Lower lobe of right lung (tissue), 2 donors: Measurements from ENCODE around the gene ZYG11B. TPM values are rescaled to one million over a fixed set of nuclear protein-coding genes. Genes with fewer than 3 reads are reported as not detected.
"Not testable (repeated sequence)": the region's sequence is repeated elsewhere in the genome, so short reads cannot be mapped to it uniquely, and the experiment has no call there.

Experiments used
- ATAC-seq, 2 donors: fragments of 200-7000 bp; cut with Tn5 transposase; one replicate each; pipeline ENCODE4 v1.9.1; 2020 to 2022; ENCODE audit warnings: mild to moderate bottlenecking in 2 of 2, moderate library complexity in 2 of 2
- DNase-seq: peaks from one replicate; pipeline ENCODE4 v3.0.0-alpha.2; 2020
- H3K27ac ChIP-seq: fragments of 200-600 bp; one replicate; pipeline ENCODE4 v1.8.0; 2022
- H3K27me3 ChIP-seq: fragments of 200-600 bp; one replicate; pipeline ENCODE4 v1.8.0; 2022; ENCODE audit warnings: low read depth
- H3K36me3 ChIP-seq: fragments of 200-600 bp; one replicate; pipeline ENCODE4 v1.8.0; 2022; ENCODE audit warnings: mild to moderate bottlenecking
- H3K4me1 ChIP-seq: fragments of 200-600 bp; one replicate; pipeline ENCODE4 v1.8.0; 2022
- H3K4me3 ChIP-seq: fragments of 200-600 bp; one replicate; pipeline ENCODE4 v1.8.0; 2022; ENCODE audit warnings: mild to moderate bottlenecking
- H3K9me3 ChIP-seq: fragments of 200-600 bp; one replicate; pipeline ENCODE4 v1.8.0; 2022
- intact Hi-C: fragments of 100-400 bp; cut with DNase I; formaldehyde crosslinking; loops from one replicate; pipeline ENCODE4 v1.11.0; 2022
- total RNA-seq: library from RNA; stranded (reverse); fragmentation: NEBNext Ultra II Directional; extraction: Animal tissue kit (Norgen Biotek cat#: 25700); gene quantifications from one replicate; pipeline ENCODE4 v1.2.1, GENCODE V29; 2021
- TF ChIP-seq, protein P1 (sequence below): fragments of 200-600 bp; IDR thresholded peaks from one replicate; pipeline ENCODE4 v1.8.0; 2022; ENCODE audit warnings: antibody characterized with exemption, mild to moderate bottlenecking
- donor health status: DM: no; HTN: yes; CAD: no; lungs with severe emphysema.

The ZYG11B gene
- total RNA-seq, 1 donor from 2014 or later, result 30.6 TPM

GRCh38 chr1:52862666-52863458, 136.6 kb downstream of the ZYG11B start:
- Histone ChIP-seq H3K27me3 (no peaks in the 10 kb centered on the region), H3K27ac (no peak overlapping the region), H3K4me3 (no peak overlapping the region), H3K4me1 (no peaks in the 10 kb centered on the region), H3K9me3 (no peaks in the 10 kb centered on the region), H3K36me3 (no peaks in the 10 kb centered on the region)
- DNase-seq (no peak), ATAC-seq (no peak)
- intact Hi-C loops, result no loop called here
- TF ChIP-seq, protein P1, sequence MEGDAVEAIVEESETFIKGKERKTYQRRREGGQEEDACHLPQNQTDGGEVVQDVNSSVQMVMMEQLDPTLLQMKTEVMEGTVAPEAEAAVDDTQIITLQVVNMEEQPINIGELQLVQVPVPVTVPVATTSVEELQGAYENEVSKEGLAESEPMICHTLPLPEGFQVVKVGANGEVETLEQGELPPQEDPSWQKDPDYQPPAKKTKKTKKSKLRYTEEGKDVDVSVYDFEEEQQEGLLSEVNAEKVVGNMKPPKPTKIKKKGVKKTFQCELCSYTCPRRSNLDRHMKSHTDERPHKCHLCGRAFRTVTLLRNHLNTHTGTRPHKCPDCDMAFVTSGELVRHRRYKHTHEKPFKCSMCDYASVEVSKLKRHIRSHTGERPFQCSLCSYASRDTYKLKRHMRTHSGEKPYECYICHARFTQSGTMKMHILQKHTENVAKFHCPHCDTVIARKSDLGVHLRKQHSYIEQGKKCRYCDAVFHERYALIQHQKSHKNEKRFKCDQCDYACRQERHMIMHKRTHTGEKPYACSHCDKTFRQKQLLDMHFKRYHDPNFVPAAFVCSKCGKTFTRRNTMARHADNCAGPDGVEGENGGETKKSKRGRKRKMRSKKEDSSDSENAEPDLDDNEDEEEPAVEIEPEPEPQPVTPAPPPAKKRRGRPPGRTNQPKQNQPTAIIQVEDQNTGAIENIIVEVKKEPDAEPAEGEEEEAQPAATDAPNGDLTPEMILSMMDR, result no peak

- DNase-seq, result no peak
- ATAC-seq, result no peak
- no peaks in the 10 kb centered on the region for H3K36me3 ChIP-seq
- H3K4me1 ChIP-seq, result no peaks in the 10 kb centered on the region
- no peak overlapping the region for H3K4me3 ChIP-seq
- no peak overlapping the region for H3K27ac ChIP-seq
- intact Hi-C loops, result no loop called here
- no peaks in the 10 kb centered on the region for H3K9me3 ChIP-seq
- no peaks in the 10 kb centered on the region for H3K27me3 ChIP-seq
- TF ChIP-seq, protein P1, result no peak
These were observed 141.0 kb downstream of the ZYG11B start for GRCh38 chr1:52867087-52867863.

- not testable (repeated sequence) for H3K36me3 ChIP-seq
These were observed 143.5 kb downstream of the ZYG11B start for GRCh38 chr1:52869727-52870126.

DNA sequence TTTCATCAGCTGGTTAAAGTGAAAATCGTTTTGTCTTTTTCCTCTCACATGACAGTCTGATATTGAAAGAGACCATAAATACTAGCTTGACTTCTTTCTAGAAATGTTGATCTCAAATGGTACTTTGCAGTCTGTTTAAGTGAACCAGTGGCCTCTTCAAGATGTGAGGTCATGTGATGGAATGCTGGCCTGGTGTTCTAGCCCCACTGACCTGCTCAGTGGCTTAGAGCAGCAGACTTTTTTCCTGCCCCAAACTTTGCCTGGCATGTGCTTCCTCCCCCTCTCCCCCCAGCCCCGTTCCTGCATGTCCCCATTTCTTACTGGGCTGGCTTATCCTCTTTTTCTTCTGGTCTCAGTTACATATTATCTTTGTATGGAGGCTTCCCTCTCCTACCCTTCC, 150.6 kb downstream of the ZYG11B start:
- ATAC-seq (no peak), DNase-seq (no peak)
- H3K4me3 ChIP-seq, result no peak overlapping the region
- H3K36me3 ChIP-seq, result no peaks in the 10 kb centered on the region
- TF ChIP-seq, protein P1, result no peak
- no peak overlapping the region for H3K27ac ChIP-seq
- H3K9me3 ChIP-seq, result no peaks in the 10 kb centered on the region
- no peaks in the 10 kb centered on the region for H3K4me1 ChIP-seq
- no peaks in the 10 kb centered on the region for H3K27me3 ChIP-seq
- intact Hi-C loops, result no loop called here

More at GRCh38 chr1:52869727-52870126, 143.5 kb downstream of the ZYG11B start:
- DNase-seq, H3K4me1 ChIP-seq, H3K4me3 ChIP-seq, intact Hi-C loops, H3K27ac ChIP-seq, H3K9me3 ChIP-seq, ATAC-seq, H3K27me3 ChIP-seq: not testable (repeated sequence)

Other genes with a start within 250 kb of the ZYG11B start
- gene TUT4, start 173.4 kb upstream of the ZYG11B start, total RNA-seq, result 52.1 TPM
- gene GPX7, start 124.1 kb upstream of the ZYG11B start, total RNA-seq, result 4.3 TPM
- gene SHISAL2A, start 93.3 kb upstream of the ZYG11B start, total RNA-seq, result 1.6 TPM
- 14.4 TPM for gene COA7, start 28.1 kb upstream of the ZYG11B start, total RNA-seq
- gene ZYG11A, start 116.3 kb downstream of the ZYG11B start, total RNA-seq, result not detected
- gene ECHDC2, start 195.3 kb downstream of the ZYG11B start, total RNA-seq, result 142 TPM
- 148 TPM for gene SCP2, start 200.8 kb downstream of the ZYG11B start, total RNA-seq